NCI-H1048 (cell line): ENCODE data around the gene CTNNB1.

Experiments used
- DNase-seq: peaks from one replicate; lab custom pipeline; 2025; lab: John Stamatoyannopoulos, UW

CTNNB1 gene

DNA sequence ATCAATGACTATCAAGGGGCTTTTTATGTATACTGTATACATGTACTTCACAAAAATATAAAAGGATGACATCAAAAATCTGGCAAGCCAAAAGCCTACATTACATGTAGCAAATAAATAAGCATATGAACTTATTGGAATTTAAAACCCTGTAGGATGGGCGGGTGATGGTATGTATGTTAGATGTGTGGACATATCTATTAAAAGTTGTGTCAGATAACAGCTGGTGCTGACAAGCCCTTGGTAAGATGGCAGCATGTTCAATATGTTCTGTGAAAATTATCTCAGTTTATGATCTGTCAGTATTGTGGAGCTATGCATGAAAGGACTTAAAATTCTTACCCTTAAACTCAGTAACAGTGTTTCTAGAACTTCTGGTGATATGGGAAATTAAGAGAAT, 20.1 kb downstream of the CTNNB1 start:
- DNase-seq, result no peak

DNA sequence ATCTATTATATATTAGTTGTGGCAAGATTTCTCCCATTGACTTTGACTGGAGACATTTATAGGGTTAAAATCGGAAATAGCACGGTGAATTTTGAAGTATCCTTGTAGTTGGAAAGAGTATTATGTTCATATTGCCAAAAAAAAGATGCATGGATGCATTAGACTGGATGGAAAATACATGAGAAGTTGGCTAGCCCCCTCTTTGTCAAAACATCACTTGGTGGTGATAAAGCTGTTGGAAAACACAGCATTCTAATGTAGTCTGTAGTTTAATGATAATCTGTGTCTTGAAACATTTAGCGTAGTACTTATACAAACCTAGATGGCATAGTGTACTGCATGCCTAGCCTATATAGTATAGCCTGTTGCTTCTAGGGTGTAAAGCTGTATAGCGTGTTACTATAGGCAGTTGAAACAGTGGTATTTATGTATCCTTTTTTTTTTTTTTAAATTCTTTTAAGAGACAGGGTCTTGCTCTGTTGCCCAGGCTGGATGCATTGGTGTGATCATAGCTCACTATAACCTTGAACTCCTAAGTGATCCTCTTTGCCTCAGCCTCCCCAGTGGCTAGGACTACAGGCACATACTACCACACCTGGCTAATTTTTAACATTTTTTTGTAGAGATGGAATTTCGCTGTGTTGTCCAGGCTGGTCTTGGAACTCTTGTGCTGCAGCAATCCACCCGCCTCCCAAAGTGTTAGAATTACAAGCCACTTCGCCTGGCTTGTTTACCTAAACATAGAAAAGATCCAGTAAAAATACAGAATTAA, 21.8 kb downstream of the CTNNB1 start:
- no peak for DNase-seq

DNA sequence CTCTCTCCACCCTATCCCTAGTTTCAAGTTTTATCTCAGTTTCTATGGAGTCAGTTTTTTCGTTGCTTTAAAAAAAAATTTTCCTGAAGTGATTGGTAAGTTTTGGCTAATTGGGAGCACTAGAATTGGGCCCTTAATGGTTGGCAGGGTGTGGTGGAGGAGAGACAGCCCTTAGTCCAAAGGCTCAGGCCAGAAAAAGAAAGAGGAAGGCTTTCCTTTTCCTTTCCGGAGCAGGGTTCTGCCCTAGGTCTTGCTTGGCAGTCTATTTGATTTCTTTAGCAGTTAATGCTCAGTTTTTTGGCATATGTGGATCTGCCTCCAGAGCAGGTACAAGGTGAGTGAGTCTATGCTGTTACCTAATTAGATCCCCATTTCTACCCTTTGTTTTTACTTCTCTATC, 22.7 kb downstream of the CTNNB1 start:
- DNase-seq, result no peak

DNA sequence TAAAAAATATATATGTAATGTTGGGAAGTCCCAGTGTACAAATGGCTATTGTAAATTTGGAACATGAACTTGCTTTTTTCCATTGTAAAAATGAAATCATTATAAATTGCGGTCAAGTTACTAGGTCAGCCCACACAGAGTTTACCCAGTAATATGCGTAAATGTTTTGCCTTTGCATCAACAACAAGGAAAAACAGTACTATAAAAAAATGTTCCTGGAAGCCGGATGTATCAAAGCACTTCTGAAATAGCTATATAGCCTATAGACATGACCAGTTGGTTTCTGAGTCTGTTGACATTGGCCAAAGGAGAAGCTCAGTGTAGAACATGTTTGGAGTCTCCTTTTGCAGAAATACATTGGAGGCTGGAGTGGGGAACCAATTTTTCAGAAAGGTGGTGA, 23.2 kb downstream of the CTNNB1 start:
- no peak for DNase-seq

DNA sequence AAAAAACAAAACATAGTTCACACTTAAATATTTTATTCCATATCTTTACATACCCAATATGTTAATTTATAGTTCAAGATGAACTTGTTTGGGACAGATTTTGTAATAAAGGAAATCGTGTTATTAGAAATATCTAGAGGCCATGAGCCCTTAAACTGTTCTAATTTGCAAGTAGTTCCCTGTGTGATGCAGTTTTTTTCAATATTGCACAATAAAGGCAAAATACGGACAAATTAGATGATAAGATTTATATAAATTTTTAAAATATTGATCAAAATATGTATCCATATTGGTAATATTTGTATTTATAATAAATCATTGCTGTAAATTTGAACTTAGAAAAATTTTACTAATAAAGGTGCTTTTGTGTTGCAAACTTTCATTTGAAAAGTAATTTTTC, 23.8 kb downstream of the CTNNB1 start:
- no peak for DNase-seq

DNA sequence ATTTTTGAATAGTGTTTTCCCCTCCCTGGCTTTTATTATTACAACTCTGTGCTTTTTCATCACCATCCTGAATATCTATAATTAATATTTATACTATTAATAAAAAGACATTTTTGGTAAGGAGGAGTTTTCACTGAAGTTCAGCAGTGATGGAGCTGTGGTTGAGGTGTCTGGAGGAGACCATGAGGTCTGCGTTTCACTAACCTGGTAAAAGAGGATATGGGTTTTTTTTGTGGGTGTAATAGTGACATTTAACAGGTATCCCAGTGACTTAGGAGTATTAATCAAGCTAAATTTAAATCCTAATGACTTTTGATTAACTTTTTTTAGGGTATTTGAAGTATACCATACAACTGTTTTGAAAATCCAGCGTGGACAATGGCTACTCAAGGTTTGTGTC, 24.4 kb downstream of the CTNNB1 start:
- DNase-seq, result no peak

DNA sequence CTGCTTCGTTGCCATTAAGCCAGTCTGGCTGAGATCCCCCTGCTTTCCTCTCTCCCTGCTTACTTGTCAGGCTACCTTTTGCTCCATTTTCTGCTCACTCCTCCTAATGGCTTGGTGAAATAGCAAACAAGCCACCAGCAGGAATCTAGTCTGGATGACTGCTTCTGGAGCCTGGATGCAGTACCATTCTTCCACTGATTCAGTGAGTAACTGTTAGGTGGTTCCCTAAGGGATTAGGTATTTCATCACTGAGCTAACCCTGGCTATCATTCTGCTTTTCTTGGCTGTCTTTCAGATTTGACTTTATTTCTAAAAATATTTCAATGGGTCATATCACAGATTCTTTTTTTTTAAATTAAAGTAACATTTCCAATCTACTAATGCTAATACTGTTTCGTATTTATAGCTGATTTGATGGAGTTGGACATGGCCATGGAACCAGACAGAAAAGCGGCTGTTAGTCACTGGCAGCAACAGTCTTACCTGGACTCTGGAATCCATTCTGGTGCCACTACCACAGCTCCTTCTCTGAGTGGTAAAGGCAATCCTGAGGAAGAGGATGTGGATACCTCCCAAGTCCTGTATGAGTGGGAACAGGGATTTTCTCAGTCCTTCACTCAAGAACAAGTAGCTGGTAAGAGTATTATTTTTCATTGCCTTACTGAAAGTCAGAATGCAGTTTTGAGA, 25.0 kb downstream of the CTNNB1 start:
- DNase-seq, result no peak

DNA sequence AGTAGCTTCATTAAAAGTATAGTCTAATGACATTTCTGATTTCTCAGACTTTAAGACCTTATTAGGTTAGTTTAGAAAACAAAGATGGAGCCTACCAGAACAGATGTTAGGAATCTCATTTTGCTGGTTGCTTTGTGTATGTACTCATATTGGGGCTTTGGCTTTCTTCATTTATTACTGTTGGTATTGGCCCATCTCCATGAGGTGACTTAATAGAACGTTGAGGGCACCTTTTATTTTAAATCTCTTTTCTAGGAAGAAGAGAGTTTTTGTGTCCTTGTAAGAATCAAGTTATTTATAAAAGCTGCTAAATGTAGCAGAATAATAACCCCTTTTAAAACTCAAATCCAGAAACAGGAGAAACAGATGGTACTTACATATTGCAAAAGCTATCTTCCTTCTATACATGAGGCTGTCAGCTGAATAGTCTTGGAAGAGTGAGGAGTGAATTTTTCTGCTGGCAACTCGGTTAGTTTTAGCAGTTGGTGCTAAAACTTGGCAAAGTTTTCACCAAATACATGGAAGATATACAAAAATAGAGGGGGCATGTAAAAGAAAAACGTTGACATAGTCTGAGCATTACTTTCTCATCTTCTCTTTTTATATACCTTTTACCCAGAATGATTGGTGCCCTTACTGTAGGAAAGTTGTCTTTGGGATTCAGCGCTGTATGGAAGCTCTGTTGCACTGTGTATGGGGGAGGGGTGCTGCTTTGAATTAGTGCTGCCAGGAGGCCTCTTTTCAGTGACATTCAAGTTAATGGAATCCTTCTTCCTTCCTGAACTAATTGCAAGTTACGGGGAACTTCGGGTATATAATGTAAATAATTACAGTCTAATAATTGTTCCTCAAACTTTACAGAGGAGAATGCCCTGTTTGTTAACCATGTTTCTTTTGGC, 35.8 kb downstream of the CTNNB1 start:
- no peak for DNase-seq

DNA sequence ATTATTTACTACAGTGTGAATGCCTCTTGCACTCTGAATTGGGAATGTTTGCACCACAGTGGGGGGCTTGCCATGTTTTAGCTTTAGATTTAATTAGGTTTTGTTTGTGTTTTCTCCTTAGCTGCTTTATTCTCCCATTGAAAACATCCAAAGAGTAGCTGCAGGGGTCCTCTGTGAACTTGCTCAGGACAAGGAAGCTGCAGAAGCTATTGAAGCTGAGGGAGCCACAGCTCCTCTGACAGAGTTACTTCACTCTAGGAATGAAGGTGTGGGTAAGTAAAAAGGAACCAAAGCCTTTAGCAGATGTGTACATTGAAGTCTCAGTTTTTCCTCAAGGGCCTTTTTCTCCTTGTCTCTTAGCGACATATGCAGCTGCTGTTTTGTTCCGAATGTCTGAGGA, 36.9 kb downstream of the CTNNB1 start:
- no peak for DNase-seq

DNA sequence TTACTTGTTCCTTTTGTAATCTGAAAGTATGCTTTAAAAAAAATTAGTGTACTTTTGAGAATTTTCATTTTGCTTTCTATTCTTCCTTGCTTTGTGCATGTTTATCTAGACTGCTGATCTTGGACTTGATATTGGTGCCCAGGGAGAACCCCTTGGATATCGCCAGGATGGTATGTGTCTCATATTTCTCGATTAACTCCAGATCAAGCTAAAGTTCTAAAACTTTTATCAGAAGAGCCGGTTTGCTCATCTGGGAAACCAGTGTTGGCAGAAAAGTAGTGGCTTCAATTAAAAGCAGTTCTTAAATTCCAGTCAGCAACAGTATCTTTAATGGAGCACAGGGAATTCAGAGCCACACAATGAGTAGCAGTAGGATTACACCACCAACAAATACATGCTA, 38.6 kb downstream of the CTNNB1 start:
- no peak for DNase-seq

DNA sequence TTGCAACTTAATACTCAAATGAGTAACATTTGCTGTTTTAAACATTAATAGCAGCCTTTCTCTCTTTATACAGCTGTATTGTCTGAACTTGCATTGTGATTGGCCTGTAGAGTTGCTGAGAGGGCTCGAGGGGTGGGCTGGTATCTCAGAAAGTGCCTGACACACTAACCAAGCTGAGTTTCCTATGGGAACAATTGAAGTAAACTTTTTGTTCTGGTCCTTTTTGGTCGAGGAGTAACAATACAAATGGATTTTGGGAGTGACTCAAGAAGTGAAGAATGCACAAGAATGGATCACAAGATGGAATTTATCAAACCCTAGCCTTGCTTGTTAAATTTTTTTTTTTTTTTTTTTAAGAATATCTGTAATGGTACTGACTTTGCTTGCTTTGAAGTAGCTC, 40.3 kb downstream of the CTNNB1 start:
- no peak for DNase-seq

DNA sequence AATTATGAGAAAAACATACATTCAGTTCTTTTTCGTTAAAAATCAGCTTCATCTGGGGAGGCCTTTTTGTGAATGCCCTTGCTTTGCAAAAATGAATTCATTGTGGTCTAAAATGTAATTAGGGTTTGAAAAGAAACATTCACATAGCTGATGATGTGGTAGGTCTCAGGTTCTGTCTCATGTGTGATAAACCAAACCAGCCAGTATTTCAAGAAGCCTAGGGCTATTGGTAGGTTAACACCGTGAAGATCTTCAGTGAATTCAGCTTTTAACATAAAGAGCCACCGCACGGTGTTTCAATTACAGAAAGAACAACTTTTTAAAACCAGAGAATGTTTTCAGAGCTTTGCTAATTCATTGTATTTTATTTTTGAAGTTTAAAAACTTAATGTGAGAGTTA, 41.9 kb downstream of the CTNNB1 start:
- no peak for DNase-seq

DNA sequence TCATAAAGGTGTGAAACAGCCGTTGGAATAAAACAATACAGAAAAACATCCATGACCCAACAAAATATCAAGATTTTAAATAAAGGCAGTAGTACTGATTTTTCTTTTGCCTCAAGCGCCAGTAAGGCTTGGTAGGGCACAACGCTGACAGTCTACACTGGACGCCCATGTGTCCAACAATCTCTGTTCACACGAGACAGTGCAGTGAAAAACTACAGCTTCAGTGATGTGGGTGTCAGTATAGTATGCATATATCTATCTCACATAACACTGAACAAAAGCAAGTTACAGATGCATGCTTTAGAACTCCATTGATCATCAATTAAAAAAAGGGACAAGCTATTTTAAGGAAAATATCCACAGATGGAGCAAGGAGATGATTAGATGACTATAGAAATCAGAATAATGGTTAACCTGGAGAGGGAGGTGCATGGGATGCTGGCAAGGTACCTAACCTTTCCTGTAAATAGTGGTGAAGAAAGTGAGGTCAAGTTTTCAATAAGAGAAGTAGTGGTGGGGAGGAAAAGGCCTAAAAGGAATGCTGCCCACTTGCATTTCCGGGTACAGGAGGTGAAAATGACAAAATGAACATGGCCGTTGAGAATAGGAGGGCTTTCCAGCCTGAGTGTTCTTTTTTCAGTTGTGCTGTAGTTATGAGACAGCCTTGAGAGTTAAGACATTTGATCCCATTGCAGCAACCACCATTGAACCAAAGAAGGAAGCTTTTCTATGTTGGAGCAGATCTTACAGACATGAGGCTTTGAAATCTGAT, 42.7 kb downstream of the CTNNB1 start:
- no peak for DNase-seq

DNA sequence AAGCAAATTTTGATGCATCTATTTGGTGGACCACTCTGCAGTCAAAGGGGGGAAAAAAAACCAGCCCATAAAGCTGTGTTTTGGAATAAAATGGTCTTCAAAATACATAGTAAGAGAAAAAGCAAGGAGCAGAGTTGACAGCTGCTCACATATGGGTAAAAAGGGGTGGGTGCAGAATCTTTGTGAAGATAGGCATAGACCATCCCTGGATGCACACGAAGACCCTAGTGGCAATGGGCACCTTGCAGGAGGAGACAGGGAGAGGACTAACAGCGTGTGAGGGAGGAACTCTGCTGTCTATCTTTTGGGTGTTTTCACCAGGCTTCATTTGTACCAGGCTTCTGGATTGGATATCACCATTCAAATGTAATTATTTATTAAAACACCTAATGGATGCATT, 43.9 kb downstream of the CTNNB1 start:
- DNase-seq, result no peak

DNA sequence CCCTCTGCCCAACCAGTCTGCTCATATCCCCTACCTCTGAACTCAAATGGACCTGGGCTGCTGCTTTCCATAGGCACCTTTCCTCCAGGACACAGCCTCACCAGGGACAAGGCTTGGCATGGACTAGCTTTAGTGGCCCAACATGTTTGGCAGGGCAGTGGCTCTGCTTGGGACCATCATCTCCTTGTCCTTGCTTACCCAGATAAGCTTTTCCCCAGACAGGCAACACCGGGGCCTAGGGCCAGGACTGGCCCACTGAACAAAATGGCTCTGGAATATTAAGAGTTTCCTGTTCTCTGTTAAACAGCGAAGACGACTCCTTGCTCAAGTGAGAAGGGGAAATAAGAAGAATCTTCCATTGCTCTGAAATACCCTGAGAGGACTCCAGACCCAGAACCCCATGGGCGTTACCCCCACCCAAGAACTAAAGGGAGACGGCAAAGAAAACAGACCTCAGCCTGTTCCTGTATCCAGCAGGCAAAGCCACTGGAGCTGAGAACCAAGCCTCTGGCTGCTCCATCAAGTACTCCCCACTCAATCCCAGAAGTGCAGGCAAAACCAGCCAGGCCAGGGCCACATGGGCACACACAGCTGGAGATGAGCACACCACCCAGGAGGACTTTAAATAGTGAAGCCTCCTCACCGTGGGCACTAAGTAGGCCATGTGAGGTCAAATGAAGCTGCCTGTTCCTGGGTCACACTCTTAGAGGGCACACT, 45.5 kb downstream of the CTNNB1 start:
- DNase-seq, result no peak

DNA sequence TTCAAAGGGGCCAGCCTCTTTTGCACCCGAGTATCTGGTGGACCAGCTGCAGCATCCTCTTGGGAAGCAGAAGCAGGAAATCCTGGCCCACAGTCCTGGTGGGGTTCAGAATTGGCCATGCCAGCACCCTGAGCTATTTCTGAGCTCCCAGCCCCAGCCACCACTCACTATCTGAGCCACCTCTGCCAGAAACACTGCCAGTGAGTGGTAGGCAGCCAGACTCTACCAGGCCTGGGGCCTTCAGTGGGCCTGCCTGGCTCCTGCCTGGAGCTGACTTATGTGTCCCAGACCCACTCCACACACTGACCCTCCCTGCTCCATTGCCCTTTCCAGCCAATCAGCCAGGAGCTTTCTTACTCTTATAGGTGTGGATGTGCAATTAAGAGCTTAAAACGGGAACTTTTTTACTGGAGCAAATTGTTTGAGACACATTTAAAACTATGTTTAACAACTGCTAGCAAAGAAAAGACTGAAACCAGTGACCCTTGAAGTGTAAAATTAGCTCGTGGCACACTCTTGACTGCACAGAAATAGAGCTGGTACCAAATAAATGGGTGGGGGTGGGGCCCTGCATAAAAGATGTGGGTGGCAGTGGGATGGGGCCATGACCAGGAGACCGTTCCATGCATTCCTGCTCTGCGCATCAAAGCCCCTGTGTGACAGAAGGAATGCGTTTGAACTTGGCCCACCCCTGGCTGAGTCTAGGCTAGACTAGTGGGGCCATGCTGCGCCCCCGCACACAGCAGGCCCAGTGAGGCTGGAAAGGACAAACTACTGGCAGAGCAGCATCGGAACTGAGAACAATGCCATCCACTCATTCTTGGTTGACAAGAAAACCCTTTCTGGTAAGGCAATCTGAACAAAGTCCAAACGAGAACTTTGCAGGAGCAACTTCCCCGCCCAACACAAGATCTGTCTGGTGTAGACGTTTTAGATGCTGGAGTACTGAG, 48.0 kb downstream of the CTNNB1 start:
- DNase-seq, result no peak

DNA sequence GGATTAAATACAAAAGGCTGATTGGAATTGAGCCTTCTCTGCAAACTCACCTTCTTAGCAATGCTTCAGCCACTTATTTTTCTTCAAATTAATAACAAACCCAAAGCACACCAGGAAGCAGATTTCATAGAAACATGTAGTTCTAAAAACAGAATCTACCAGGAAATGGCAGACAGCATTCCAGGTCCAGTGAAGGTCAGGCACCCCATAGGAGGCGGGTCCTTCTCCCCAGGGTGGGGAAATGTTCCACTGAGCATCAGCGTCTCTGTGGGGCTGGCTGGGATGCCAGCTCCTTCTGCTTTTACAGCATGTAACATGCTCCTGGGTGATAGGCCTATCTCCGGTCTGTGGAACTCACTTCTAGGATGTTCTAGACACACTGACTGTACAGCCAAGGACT, 49.2 kb downstream of the CTNNB1 start:
- DNase-seq, result no peak

DNA sequence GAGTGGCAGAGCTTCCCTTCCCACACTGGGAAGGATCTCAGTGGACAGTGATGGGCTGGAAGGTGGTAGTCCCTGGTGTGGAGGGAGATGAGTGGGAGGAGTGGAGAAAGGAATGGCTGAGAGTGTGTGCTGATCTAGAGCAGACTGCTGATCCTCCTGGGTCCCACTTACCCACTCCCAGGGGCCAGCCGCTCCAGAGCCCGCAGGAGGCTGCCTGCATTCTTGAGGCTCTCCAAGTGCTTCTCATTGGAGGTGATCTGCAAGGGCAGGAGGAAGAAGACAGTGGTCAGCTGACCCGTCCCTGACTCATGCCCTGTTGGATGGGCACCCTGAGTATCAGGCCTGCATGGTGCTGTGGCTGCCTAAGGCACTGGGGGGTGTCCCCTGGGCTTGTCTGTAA, 50.0 kb downstream of the CTNNB1 start:
- DNase-seq, result no peak

DNA sequence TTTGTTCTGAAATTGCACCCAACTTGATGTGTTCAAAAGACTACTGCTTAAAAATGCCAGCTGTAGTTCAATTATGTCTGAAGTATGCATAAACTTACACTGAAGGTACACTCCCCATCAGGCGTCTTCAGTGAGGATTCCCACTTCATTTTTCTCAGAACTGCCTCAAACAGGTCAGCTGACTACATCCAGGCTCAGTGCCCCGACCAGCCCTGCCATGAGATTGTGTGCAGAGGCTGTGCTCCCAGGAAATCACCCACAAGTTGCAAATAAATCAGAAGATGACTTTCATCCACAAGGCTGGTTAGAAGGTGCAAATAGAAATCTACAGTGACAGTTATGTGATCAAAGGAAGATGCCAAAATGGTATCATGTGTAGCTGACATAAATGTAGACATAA, 51.5 kb downstream of the CTNNB1 start:
- DNase-seq, result no peak

DNA sequence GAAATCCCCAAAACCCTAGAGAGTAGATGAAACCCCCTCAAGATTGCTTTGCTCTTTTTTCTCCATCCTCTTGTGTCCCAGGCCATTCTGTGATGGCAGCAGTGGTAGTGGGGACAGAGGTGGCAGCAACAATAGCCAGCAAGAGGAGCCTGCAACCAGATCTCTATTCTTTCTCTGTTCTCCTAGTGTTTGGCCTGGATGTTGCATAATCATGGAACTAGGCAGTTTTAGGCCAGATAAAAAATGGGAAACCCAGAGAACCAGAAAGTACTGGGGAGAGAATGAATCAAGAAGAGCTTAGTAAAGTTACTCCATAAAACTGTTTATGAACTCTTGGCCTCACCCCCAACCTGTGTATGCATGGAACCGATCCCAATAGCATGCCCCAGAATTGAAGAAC, 52.3 kb downstream of the CTNNB1 start:
- no peak for DNase-seq
